Renal cortex interstitium (tissue), 3 donors: ENCODE measurements around the gene ANO1. TPM values are rescaled to one million over a fixed set of nuclear protein-coding genes. Genes with fewer than 3 reads are reported as not detected.

ENCODE experiments used
- polyA plus RNA-seq, 3 donors: library from polyadenylated mRNA; unstranded; fragments of 120-200 nt; gene quantifications; one replicate each; pipeline ENCODE4 v1.2.1, GENCODE V29; 2013; ENCODE audit not compliant: insufficient read length in 3 of 3

The ANO1 gene
- polyA plus RNA-seq, 3 donors: 13.3 to 17.3 (median 16.7) TPM

Other genes with a start within 250 kb of the ANO1 start
- gene FADD, start 125.0 kb downstream of the ANO1 start, polyA plus RNA-seq: 10 to 100 TPM; 14.8 to 22.5 (median 18.6) TPM
- 10 to 100 TPM; 44.2 to 58.5 (median 48.2) TPM for gene PPFIA1, start 192.4 kb downstream of the ANO1 start, polyA plus RNA-seq